HG03432 (cell line): ENCODE results near the gene FFAR1.

Experiments used
- ATAC-seq: cut with Tn5 transposase; IDR thresholded peaks from one replicate; pipeline ENCODE4 v1.9.1; 2021; ENCODE audit warnings: mild to moderate bottlenecking, moderate library complexity; ENCODE audit not compliant: unreplicated experiment

The FFAR1 gene

GRCh38 chr19:35383536-35383935 lies 35.8 kb downstream of the FFAR1 start:
- no peak for ATAC-seq

GRCh38 chr19:35388277-35389054 lies 40.8 kb downstream of the FFAR1 start:
- no peak for ATAC-seq

- ATAC-seq = no peak
These were observed 41.6 kb downstream of the FFAR1 start for GRCh38 chr19:35389192-35389861.

- ATAC-seq = no peak
These were observed 45.3 kb downstream of the FFAR1 start for GRCh38 chr19:35392742-35393715.

GRCh38 chr19:35395382-35396199 lies 47.9 kb downstream of the FFAR1 start:
- no peak for ATAC-seq

GRCh38 chr19:35396240-35396885 lies 48.7 kb downstream of the FFAR1 start:
- ATAC-seq = no peak

GRCh38 chr19:35397064-35397463 lies 49.4 kb downstream of the FFAR1 start:
- no peak for ATAC-seq
